Measurements from ENCODE around the gene PLEKHF1.

GRCh38 chr19:29667901-29668341 lies 2.7 kb downstream of the PLEKHF1 start:
- TF ChIP-seq, protein P1, sequence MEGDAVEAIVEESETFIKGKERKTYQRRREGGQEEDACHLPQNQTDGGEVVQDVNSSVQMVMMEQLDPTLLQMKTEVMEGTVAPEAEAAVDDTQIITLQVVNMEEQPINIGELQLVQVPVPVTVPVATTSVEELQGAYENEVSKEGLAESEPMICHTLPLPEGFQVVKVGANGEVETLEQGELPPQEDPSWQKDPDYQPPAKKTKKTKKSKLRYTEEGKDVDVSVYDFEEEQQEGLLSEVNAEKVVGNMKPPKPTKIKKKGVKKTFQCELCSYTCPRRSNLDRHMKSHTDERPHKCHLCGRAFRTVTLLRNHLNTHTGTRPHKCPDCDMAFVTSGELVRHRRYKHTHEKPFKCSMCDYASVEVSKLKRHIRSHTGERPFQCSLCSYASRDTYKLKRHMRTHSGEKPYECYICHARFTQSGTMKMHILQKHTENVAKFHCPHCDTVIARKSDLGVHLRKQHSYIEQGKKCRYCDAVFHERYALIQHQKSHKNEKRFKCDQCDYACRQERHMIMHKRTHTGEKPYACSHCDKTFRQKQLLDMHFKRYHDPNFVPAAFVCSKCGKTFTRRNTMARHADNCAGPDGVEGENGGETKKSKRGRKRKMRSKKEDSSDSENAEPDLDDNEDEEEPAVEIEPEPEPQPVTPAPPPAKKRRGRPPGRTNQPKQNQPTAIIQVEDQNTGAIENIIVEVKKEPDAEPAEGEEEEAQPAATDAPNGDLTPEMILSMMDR (IDR thresholded peaks at IDR 0.05; ENCODE audit: low read length), result no peak
- no peak for TF ChIP-seq EZH2 (optimal IDR thresholded peaks at IDR 0.05; ENCODE audit: low read depth, low read length)
- TF ChIP-seq EZH2phosphoT487 (IDR thresholded peaks at IDR 0.05; ENCODE audit: low read length), result no peak
